DOHH2 (cell line): Measurements from ENCODE around the gene MXD4.

ENCODE experiments used
- CTCF ChIP-seq: fragments of 200-600 bp; sonication (generic); IDR thresholded peaks from one replicate; pipeline ENCODE4 v1.5.1; 2014; ENCODE audit warnings: antibody characterized with exemption, mild to moderate bottlenecking, low read depth, low read length; ENCODE audit not compliant: poor library complexity, severe bottlenecking
- EZH2phosphoT487 ChIP-seq: fragments of 200-600 bp; sonication (generic); IDR thresholded peaks from 2 replicates; pipeline ENCODE4 v1.6.1; 2017; ENCODE audit warnings: borderline replicate concordance, mild to moderate bottlenecking, antibody characterized with exemption, low read length, moderate library complexity, mixed read lengths

DNA sequence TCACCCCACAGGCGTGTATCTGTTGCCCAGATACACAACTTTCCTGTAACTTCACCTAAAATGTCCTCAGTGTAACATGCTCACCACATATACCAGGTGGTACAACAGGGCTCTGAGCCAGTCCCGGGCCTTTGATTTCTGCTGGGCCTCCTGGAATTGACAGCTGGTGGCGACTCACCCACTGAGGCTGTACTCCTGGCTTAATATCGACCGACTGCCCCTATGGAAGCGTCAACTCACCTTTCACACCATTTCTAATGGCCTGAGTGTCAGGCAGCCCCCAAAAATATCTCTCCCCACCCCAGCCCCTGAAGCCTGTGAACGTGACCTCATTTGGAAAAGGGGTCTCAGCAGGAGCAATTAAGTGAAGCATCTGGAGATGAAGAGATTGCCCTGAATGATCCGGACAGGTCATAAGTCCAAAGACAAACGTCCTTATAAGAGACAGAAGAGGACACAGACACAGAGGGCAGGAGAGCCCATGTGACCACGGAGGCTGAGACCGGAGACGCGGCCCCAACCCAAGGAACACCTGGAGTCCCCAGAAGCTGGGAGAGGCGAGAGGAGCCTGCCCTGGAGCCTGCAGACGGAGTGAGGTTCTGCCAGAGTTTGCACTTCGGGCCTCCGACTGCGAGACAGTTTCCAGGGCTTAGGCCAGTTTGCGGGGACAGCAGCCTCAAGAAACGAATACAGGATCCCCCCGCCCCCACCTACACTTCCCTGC, 12.6 kb upstream of the MXD4 start:
- TF ChIP-seq CTCF (no peak), EZH2phosphoT487 (no peak)
